Measurements from ENCODE around the gene CLSTN1. TPM values are rescaled to one million over a fixed set of nuclear protein-coding genes. Genes with fewer than 3 reads are reported as not detected.

The CLSTN1 gene
- total and polyA plus RNA-seq, 2 of the 8 experiments (the other 6 are each of a cell fraction or from before 2014, with no cell fraction given), result 34.2 to 97.4 TPM

DNA sequence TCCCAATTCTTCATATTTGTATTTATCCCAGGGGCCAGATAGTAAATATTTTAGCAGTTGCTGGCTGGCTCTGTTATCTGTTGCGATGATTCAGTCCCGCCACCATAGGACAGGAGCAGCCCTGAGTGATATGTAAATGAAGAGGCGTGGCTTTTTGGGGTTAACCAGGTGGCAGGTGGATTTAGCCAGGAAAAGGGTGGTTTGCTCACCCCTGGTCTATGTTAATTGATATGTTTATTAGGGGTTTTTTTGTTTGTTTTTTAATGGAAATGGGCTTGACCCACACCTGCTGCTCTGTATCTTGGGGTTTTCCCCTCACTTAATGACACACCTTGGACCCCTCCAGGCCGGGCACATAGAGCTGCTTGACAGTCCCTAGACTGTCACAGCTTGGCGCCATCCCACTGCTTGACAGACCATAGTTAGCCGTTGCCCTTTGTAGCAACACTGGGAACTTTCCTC is 109.5 kb downstream of the CLSTN1 start:
- H2BK12ac ChIP-seq (ENCODE audit: low read depth, low read length), result no peak overlapping the region
- peaks cover 0 to 5% (median 3%) of the 10 kb centered on the region in 4 experiments; a peak in 4 of 8 replicates for H3K36me3 ChIP-seq (ENCODE audit: control insufficient read depth in 2 of 4, insufficient read depth in 4 of 4, low read length in 3 of 4)
- no peak overlapping the region for H2AK5ac ChIP-seq (ENCODE audit: low read depth, low read length)
- peak; percentile 99 for FAIRE-seq
- DNase-seq (ENCODE audit: low read depth in 1 of 2, low spot score in 2 of 2), result peak; percentile 72 to 79
- no peak overlapping the region for H4K5ac ChIP-seq (ENCODE audit: insufficient read length, low read depth, low read length)
- H4K8ac ChIP-seq (ENCODE audit: extremely low read depth, insufficient read depth, low read length), result no peak overlapping the region
- H2BK5ac ChIP-seq (ENCODE audit: low read depth, low read length), result peak overlapping the region; percentile 91; the same call in 1 of the 2 replicates
- H3K18ac ChIP-seq (ENCODE audit: extremely low read depth, low read length), result no peak overlapping the region
- H3K14ac ChIP-seq (ENCODE audit: insufficient read length), result no peak overlapping the region
- H3K9ac ChIP-seq (replicated peaks in 1 of 4; ENCODE audit: extremely low read depth in 1 of 4, low read depth in 3 of 4, low read length in 3 of 4), result no peak overlapping the region
- peaks cover 4 to 42% (median 28%) of the 10 kb centered on the region in 4 experiments for H3K4me1 ChIP-seq (replicated peaks in 1 of 4; ENCODE audit: control insufficient read depth in 3 of 4, insufficient read depth in 4 of 4, low read length in 3 of 4)
- no peaks in the 10 kb centered on the region for H3K23me2 ChIP-seq (ENCODE audit: low read depth, low read length)
- H3K79me1 ChIP-seq (ENCODE audit: low read depth, low read length), result no peaks in the 10 kb centered on the region
- no peak overlapping the region for H4K91ac ChIP-seq (replicated peaks; ENCODE audit: insufficient read length, low read length)
- H2BK20ac ChIP-seq (ENCODE audit: low read length), result peak overlapping the region; percentile 11; the same call in 1 of the 2 replicates
- no peak overlapping the region for H2BK15ac ChIP-seq (ENCODE audit: low read length)
- CTCF ChIA-PET (ENCODE audit: partially characterized antibody), result interaction anchor here (1.3 to 5.1 kb wide), 10 partner anchors 11 to 229 kb away, joined by 3 to 42 read pairs (median 7); partner anchors contain the start of genes LZIC and NMNAT1
- H3K27me3 ChIP-seq (replicated peaks in 1 of 4; ENCODE audit: control insufficient read depth in 3 of 4, extremely low read depth in 1 of 4, insufficient read depth in 3 of 4, low read length in 3 of 4), result no peaks in the 10 kb centered on the region
- H3K4me3 ChIP-seq (ENCODE audit: extremely low read depth in 1 of 4, insufficient read depth in 2 of 4, low read depth in 3 of 4, low read length in 4 of 4), result peak overlapping the region in 1 of 4 experiments; percentile 25; a peak in 1 of 8 replicates
- H4K20me1 ChIP-seq (replicated peaks in 1 of 2; ENCODE audit: control insufficient read depth in 1 of 2, insufficient read depth in 2 of 2, low read length in 2 of 2), result peaks cover 0 to 1% of the 10 kb centered on the region in 2 experiments
- H2AFZ ChIP-seq (ENCODE audit: low read length), result no peak overlapping the region
- H2BK120ac ChIP-seq (replicated peaks; ENCODE audit: low read depth, low read length), result no peak overlapping the region
- H3K79me2 ChIP-seq (ENCODE audit: control insufficient read depth in 1 of 2, insufficient read depth in 2 of 2, low read length in 2 of 2), result no peaks in the 10 kb centered on the region
- no peaks in the 10 kb centered on the region for H3K9me3 ChIP-seq (ENCODE audit: insufficient read depth in 2 of 2, low read depth in 1 of 2, low read length in 1 of 2)
- no peak overlapping the region; the same call in 1 of the 2 replicates for H3K27ac ChIP-seq (ENCODE audit: low read depth, low read length)
- no peak overlapping the region for H3K23ac ChIP-seq (ENCODE audit: insufficient read length)
- 1% methylated on average over 6 of the region's 6 CpGs; no CpG with 5 or more reads in 1 of the 2 experiments for WGBS, 2 experiments (ENCODE audit: extremely low coverage in 1 of 2, insufficient coverage in 1 of 2, insufficient read length in 1 of 2, insufficient replicate concordance in 2 of 2, low coverage in 1 of 2, low lambda C conversion rate in 2 of 2, missing lambda C conversion rate in 1 of 2)
- POLR2A ChIA-PET (ENCODE audit: partially characterized antibody), result interaction anchor here (1.1 to 2.2 kb wide), 4 partner anchors 11 to 124 kb away, joined by 4 to 13 read pairs (median 6); no protein-coding TSS in a partner anchor
- no peak overlapping the region for H3K4ac ChIP-seq (replicated peaks; ENCODE audit: insufficient read length, low read depth, low read length)
- H3K56ac ChIP-seq (replicated peaks; ENCODE audit: insufficient read length, low read depth, low read length), result no peak overlapping the region
- H3K4me2 ChIP-seq (ENCODE audit: insufficient read depth in 1 of 2, low read depth in 2 of 2, low read length in 2 of 2), result peak overlapping the region; percentile 35 to 50
- TF ChIP-seq NRF1 (IDR thresholded peaks at IDR 0.05; ENCODE audit: low read depth, low read length) (no peak), CTBP2 (IDR thresholded peaks at IDR 0.05; ENCODE audit: borderline replicate concordance, insufficient read depth, insufficient read length, low read length) (peak; percentile 90), RFX5 (IDR thresholded peaks at IDR 0.05; ENCODE audit: borderline replicate concordance, low read depth, low read length) (no peak), BRCA1 (IDR thresholded peaks at IDR 0.05; ENCODE audit: low read depth, low read length) (no peak), HDAC2 (IDR thresholded peaks at IDR 0.05; ENCODE audit: borderline replicate concordance in 1 of 2, low read depth in 2 of 2, low read length in 2 of 2) (peak in 1 of 2 experiments; percentile 87; a peak in 1 of 4 replicates), CREB1 (IDR thresholded peaks at IDR 0.05) (peak; percentile 51; the same call in 1 of the 2 replicates), NANOG (IDR thresholded peaks at IDR 0.05; ENCODE audit: insufficient read depth, low read depth, low read length, poor library complexity, severe bottlenecking) (peak; percentile 15), CHD2 (IDR thresholded peaks at IDR 0.05; ENCODE audit: low read length) (0 out of 2 replicates have a peak, but pooled peaks have one; percentile 4), HDAC6 (IDR thresholded peaks at IDR 0.05; ENCODE audit: low read depth, low read length) (no peak), SAP30 (IDR thresholded peaks at IDR 0.05; ENCODE audit: insufficient read depth, insufficient replicate concordance, low read length) (peak; percentile 89), TCF12 (IDR thresholded peaks at IDR 0.05; ENCODE audit: low read depth, low read length) (peak; percentile 96; the same call in 1 of the 2 replicates)
- TF ChIP-seq, protein P1, sequence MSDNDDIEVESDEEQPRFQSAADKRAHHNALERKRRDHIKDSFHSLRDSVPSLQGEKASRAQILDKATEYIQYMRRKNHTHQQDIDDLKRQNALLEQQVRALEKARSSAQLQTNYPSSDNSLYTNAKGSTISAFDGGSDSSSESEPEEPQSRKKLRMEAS (IDR thresholded peaks at IDR 0.05), result peak; percentile 39; the same call in 1 of the 2 replicates

Measured in H1 (cell line).